HEK293 (cell line): ENCODE data around the gene CDC37.

Experiments
- ZNF768 ChIP-seq: fragments of 450-650 bp; formaldehyde crosslinking; IDR thresholded peaks from 2 replicates; pipeline ENCODE4 v1.5.1; 2018; ENCODE audit warnings: missing biosample characterization, mild to moderate bottlenecking, missing genetic modification characterization
- TF ChIP-seq, protein P1 (sequence below): fragments of 450-650 bp; formaldehyde crosslinking; IDR thresholded peaks from 2 replicates; pipeline ENCODE4 v1.5.1; 2016; ENCODE audit warnings: missing biosample characterization, missing genetic modification characterization

DNA sequence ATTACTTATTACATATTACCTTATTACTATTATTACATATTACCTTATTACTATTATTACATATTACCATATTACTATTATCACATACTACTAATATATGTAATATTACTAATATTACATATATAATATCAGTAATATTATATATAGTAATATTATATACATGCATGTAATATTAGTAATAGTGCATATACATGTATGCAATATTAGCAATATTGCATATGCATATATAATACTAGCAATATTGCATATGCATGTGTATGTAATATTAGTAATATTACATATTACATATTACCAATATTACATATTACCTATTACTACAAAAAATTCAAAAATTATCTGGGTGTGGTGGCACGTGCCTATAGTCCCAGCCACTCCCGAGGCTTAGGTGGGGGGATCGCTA lies 39.4 kb upstream of the CDC37 start:
- TF ChIP-seq, protein P1, sequence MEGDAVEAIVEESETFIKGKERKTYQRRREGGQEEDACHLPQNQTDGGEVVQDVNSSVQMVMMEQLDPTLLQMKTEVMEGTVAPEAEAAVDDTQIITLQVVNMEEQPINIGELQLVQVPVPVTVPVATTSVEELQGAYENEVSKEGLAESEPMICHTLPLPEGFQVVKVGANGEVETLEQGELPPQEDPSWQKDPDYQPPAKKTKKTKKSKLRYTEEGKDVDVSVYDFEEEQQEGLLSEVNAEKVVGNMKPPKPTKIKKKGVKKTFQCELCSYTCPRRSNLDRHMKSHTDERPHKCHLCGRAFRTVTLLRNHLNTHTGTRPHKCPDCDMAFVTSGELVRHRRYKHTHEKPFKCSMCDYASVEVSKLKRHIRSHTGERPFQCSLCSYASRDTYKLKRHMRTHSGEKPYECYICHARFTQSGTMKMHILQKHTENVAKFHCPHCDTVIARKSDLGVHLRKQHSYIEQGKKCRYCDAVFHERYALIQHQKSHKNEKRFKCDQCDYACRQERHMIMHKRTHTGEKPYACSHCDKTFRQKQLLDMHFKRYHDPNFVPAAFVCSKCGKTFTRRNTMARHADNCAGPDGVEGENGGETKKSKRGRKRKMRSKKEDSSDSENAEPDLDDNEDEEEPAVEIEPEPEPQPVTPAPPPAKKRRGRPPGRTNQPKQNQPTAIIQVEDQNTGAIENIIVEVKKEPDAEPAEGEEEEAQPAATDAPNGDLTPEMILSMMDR (tag by site-specific recombination) = no peak
- TF ChIP-seq ZNF768 (tag by site-specific recombination) = no peak
